HFFc6 (cell line): ENCODE results near the gene ETNK1. TPM values are rescaled to one million over a fixed set of nuclear protein-coding genes. Genes with fewer than 3 reads are reported as not detected.
A peak's percentile ranks its signal among the peaks of the same experiment; 100 is the strongest.
"Not testable (repeated sequence)": the region's sequence is repeated elsewhere in the genome, so short reads cannot be mapped to it uniquely, and the experiment has no call there.

Experiments
- DNase-seq: peaks from one replicate; pipeline ENCODE4 v3.0.0-alpha.2; 2018
- H3K27ac Mint-ChIP-seq: 2 replicates; pipeline ENCODE4 v1.8.0; 2020; ENCODE audit warnings: mild to moderate bottlenecking, mixed read lengths
- H3K27me3 Mint-ChIP-seq: 2 replicates; pipeline ENCODE4 v1.8.0; 2021; ENCODE audit warnings: mild to moderate bottlenecking, moderate library complexity, mixed read lengths; ENCODE audit not compliant: insufficient read depth
- H3K36me3 Mint-ChIP-seq: 2 replicates; pipeline ENCODE4 v1.8.0; 2021; ENCODE audit warnings: low read depth, mixed read lengths
- H3K4me1 Mint-ChIP-seq: 2 replicates; pipeline ENCODE4 v1.8.0; 2020; ENCODE audit warnings: low read depth, mixed read lengths
- H3K4me3 Mint-ChIP-seq: 2 replicates; pipeline ENCODE4 v1.8.0; 2020; ENCODE audit warnings: mild to moderate bottlenecking, moderate library complexity, mixed read lengths
- H3K9me3 Mint-ChIP-seq: 2 replicates; pipeline ENCODE4 v1.8.0; 2020; ENCODE audit warnings: mild to moderate bottlenecking, mixed read lengths
- CTCF ChIP-seq: fragments of 200-600 bp; sonication (generic); IDR thresholded peaks from 2 replicates; pipeline ENCODE4 v1.5.0; 2021; ENCODE audit warnings: antibody characterized with exemption, mild to moderate bottlenecking
- total RNA-seq, 6 experiments: library from RNA; stranded (reverse); fragmentation: NEBNext Ultra II Directional; extraction: Animal tissue kit (Norgen Biotek cat#: 25700); gene quantifications; 2 replicates in 1 of 6; 3 replicates in 5 of 6; pipeline ENCODE4 v1.2.3, GENCODE V29; 2021

Gene ETNK1
- total RNA-seq, 6 experiments from 2014 or later = 23.7 to 33.8 (median 28.5) TPM

- Mint-ChIP-seq H3K27me3 (peaks cover 6% of the 10 kb centered on the region), H3K4me3 (no peak overlapping the region), H3K27ac (no peak overlapping the region)
Observed at GRCh38 chr12:22700106-22700505, 75.1 kb downstream of the ETNK1 start.

GRCh38 chr12:22701216-22701809 is 76.3 kb downstream of the ETNK1 start:
- not testable (repeated sequence) for DNase-seq, H3K36me3 Mint-ChIP-seq, H3K27ac Mint-ChIP-seq, H3K4me3 Mint-ChIP-seq, H3K27me3 Mint-ChIP-seq, H3K9me3 Mint-ChIP-seq, H3K4me1 Mint-ChIP-seq

More at GRCh38 chr12:22700106-22700505, 75.1 kb downstream of the ETNK1 start:
- Mint-ChIP-seq H3K4me1 (peaks cover 9% of the 10 kb centered on the region), H3K36me3 (no peaks in the 10 kb centered on the region), H3K9me3 (no peaks in the 10 kb centered on the region)
- no peak for TF ChIP-seq CTCF
- DNase-seq = no peak

GRCh38 chr12:22702690-22703089 is 77.7 kb downstream of the ETNK1 start:
- no peaks in the 10 kb centered on the region for H3K36me3 Mint-ChIP-seq
- peaks cover 9% of the 10 kb centered on the region for H3K4me1 Mint-ChIP-seq
- no peak for DNase-seq
- no peak for TF ChIP-seq CTCF
- no peaks in the 10 kb centered on the region for H3K9me3 Mint-ChIP-seq
- no peak overlapping the region for H3K27ac Mint-ChIP-seq
- H3K4me3 Mint-ChIP-seq = no peak overlapping the region
- peaks cover 6% of the 10 kb centered on the region for H3K27me3 Mint-ChIP-seq

- TF ChIP-seq CTCF = peak; percentile 75
- Mint-ChIP-seq H3K4me3 (peak overlapping the region; percentile 61), H3K27me3 (peaks cover 5% of the 10 kb centered on the region; the same call in 1 of the 2 replicates), H3K27ac (no peak overlapping the region), H3K9me3 (no peaks in the 10 kb centered on the region), H3K4me1 (0 out of 2 replicates have a peak, but pooled peaks cover 4% of the 10 kb centered on the region), H3K36me3 (no peaks in the 10 kb centered on the region)
- DNase-seq = no peak
Observed at GRCh38 chr12:22709292-22709691, 84.3 kb downstream of the ETNK1 start.

- no peak for DNase-seq
- no peak overlapping the region for H3K27ac Mint-ChIP-seq
- TF ChIP-seq CTCF = no peak
- no peaks in the 10 kb centered on the region for H3K36me3 Mint-ChIP-seq
- 0 out of 2 replicates have a peak, but pooled peaks cover 4% of the 10 kb centered on the region for H3K4me1 Mint-ChIP-seq
- H3K9me3 Mint-ChIP-seq = no peaks in the 10 kb centered on the region
- H3K27me3 Mint-ChIP-seq = peaks cover 8% of the 10 kb centered on the region
- no peak overlapping the region for H3K4me3 Mint-ChIP-seq
Observed at GRCh38 chr12:22712083-22712482, 87.1 kb downstream of the ETNK1 start.

GRCh38 chr12:22715254-22715653 is 90.3 kb downstream of the ETNK1 start:
- no peak for DNase-seq
- Mint-ChIP-seq H3K4me3 (no peak overlapping the region), H3K4me1 (peaks cover 5% of the 10 kb centered on the region; the same call in 1 of the 2 replicates), H3K36me3 (no peaks in the 10 kb centered on the region), H3K27me3 (peaks cover 8% of the 10 kb centered on the region), H3K9me3 (no peaks in the 10 kb centered on the region), H3K27ac (no peak overlapping the region)
- TF ChIP-seq CTCF = no peak
